Measurements from ENCODE around the gene RRM2. TPM values are rescaled to one million over a fixed set of nuclear protein-coding genes. Genes with fewer than 3 reads are reported as not detected.

RRM2 gene
- total RNA-seq, 2 donors from 2014 or later = 0.08 to 0.63 TPM

DNA sequence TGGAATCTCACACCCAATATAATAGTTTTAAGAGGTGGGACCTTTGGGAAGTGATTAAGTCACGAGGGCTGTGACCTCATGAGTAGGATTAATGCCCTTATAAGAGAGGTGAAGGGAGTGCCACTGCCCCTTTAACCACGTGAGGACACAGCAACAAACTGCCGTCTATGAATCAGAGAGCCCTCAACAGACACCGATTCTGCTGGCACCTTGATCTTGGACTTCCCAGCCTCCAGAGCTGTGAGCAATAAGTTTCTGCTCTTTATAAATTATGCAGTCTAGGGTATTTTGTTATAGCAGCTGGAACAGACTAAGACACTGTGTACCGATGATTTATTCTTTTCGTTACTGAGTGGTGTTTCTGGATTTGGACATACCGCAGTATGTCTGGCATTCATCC is 56.2 kb downstream of the RRM2 start:
- H3K27me3 ChIP-seq = no peaks in the 10 kb centered on the region
- H3K4me1 ChIP-seq = no peaks in the 10 kb centered on the region
- no peak overlapping the region for H3K27ac ChIP-seq
- H3K36me3 ChIP-seq = no peaks in the 10 kb centered on the region
- no peak overlapping the region for H3K4me3 ChIP-seq
- no peaks in the 10 kb centered on the region for H3K9me3 ChIP-seq
- TF ChIP-seq, protein P1, sequence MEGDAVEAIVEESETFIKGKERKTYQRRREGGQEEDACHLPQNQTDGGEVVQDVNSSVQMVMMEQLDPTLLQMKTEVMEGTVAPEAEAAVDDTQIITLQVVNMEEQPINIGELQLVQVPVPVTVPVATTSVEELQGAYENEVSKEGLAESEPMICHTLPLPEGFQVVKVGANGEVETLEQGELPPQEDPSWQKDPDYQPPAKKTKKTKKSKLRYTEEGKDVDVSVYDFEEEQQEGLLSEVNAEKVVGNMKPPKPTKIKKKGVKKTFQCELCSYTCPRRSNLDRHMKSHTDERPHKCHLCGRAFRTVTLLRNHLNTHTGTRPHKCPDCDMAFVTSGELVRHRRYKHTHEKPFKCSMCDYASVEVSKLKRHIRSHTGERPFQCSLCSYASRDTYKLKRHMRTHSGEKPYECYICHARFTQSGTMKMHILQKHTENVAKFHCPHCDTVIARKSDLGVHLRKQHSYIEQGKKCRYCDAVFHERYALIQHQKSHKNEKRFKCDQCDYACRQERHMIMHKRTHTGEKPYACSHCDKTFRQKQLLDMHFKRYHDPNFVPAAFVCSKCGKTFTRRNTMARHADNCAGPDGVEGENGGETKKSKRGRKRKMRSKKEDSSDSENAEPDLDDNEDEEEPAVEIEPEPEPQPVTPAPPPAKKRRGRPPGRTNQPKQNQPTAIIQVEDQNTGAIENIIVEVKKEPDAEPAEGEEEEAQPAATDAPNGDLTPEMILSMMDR (IDR thresholded peaks at IDR 0.05) = no peak
- no peak for DNase-seq (ENCODE audit: low spot score)

DNA sequence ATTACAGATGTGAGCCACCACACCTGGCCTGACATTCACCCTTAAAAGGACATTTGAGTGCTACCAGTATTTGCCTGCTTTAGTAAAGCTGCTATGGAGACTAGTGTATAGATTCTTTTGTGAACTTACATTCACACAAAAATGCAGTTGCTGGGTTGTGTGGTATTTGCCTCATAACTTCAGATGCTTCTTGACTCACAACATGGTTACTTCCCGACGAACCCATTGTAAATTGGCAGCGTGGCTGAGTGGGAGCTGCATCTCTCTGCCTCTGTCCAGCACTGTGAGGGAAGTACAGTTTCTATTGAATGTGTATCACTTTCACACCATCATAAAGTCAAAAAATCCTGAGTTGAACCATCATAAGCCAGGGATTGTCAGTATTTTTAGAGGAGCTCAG is 56.9 kb downstream of the RRM2 start:
- Histone ChIP-seq H3K27me3 (no peaks in the 10 kb centered on the region), H3K36me3 (no peaks in the 10 kb centered on the region), H3K27ac (no peak overlapping the region), H3K4me3 (no peak overlapping the region), H3K9me3 (no peaks in the 10 kb centered on the region), H3K4me1 (no peaks in the 10 kb centered on the region)
- DNase-seq (ENCODE audit: low spot score) = no peak
- TF ChIP-seq, protein P1 (IDR thresholded peaks at IDR 0.05) = no peak

DNA sequence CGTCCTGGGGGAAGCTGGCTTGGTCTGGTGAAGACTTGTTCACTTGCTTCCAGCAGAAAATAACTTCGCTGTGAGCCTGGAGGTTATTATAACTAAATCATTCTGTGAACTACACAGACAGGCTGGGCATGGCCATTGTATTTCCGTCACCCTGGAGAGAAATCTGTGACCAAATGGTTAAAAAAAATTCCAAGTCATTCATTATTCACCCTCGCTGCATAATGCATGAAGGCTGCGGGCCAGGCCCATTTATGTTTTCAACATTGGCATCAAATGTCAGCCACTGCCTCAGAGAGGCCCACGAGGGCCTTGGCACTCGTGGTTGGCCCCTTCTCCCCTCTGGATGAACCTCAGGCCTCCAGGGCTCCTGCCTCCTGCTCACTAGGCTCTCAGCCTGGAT is 57.7 kb downstream of the RRM2 start:
- no peak for DNase-seq (ENCODE audit: low spot score)
- no peaks in the 10 kb centered on the region for H3K27me3 ChIP-seq
- no peaks in the 10 kb centered on the region for H3K4me1 ChIP-seq
- no peaks in the 10 kb centered on the region for H3K36me3 ChIP-seq
- TF ChIP-seq, protein P1 (IDR thresholded peaks at IDR 0.05) = no peak
- no peaks in the 10 kb centered on the region for H3K9me3 ChIP-seq
- no peak overlapping the region for H3K4me3 ChIP-seq
- no peak overlapping the region for H3K27ac ChIP-seq

Other genes with a start within 250 kb of the RRM2 start
- 1 to 10 TPM; 1.3 to 3.2 TPM for gene GRHL1, start 171.0 kb upstream of the RRM2 start, total RNA-seq
- gene KLF11, start 79.2 kb upstream of the RRM2 start, total RNA-seq = 10 to 100 TPM; 18.8 to 30.6 TPM
- gene CYS1, start 42.3 kb upstream of the RRM2 start, total RNA-seq = 1 to 10 TPM; 4.8 to 5.9 TPM
- 10 to 100 TPM; 28.7 to 35.5 TPM for gene HPCAL1, start 180.2 kb downstream of the RRM2 start, total RNA-seq

All from right atrium auricular region (tissue), 2 donors.